ENCODE measurements around the gene MARCHF6. TPM values are rescaled to one million over a fixed set of nuclear protein-coding genes. Genes with fewer than 3 reads are reported as not detected.
"Not testable (repeated sequence)": the region's sequence is repeated elsewhere in the genome, so short reads cannot be mapped to it uniquely, and the experiment has no call there.

The MARCHF6 gene
- total and polyA plus RNA-seq, 9 donors, result 59.0 to 225 (median 146) TPM

GRCh38 chr5:10337986-10338385, 15.5 kb upstream of the MARCHF6 start:
- Histone ChIP-seq H3K4me3 (no peak overlapping the region), H3K27ac (no peak overlapping the region), H3K4me1 (ENCODE audit: insufficient read depth) (peaks cover 6% of the 10 kb centered on the region), H3K27me3 (no peaks in the 10 kb centered on the region), H3K9me3 (no peaks in the 10 kb centered on the region), H3K36me3 (no peaks in the 10 kb centered on the region)
- intact Hi-C loops (cut with DNase I), result no loop called here
- TF ChIP-seq EP300 (IDR thresholded peaks at IDR 0.05), result no peak
- no peak for TF ChIP-seq POLR2A (IDR thresholded peaks at IDR 0.05)
- TF ChIP-seq, protein P1, sequence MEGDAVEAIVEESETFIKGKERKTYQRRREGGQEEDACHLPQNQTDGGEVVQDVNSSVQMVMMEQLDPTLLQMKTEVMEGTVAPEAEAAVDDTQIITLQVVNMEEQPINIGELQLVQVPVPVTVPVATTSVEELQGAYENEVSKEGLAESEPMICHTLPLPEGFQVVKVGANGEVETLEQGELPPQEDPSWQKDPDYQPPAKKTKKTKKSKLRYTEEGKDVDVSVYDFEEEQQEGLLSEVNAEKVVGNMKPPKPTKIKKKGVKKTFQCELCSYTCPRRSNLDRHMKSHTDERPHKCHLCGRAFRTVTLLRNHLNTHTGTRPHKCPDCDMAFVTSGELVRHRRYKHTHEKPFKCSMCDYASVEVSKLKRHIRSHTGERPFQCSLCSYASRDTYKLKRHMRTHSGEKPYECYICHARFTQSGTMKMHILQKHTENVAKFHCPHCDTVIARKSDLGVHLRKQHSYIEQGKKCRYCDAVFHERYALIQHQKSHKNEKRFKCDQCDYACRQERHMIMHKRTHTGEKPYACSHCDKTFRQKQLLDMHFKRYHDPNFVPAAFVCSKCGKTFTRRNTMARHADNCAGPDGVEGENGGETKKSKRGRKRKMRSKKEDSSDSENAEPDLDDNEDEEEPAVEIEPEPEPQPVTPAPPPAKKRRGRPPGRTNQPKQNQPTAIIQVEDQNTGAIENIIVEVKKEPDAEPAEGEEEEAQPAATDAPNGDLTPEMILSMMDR (IDR thresholded peaks at IDR 0.05), result no peak
- DNase-seq, result no peak
- 78 to 81% (median 79%) methylated on average over 4 of the region's 4 CpGs for WGBS, 3 donors

GRCh38 chr5:10338686-10339057, 14.8 kb upstream of the MARCHF6 start:
- H3K36me3 ChIP-seq, result no peaks in the 10 kb centered on the region
- no peak overlapping the region for H3K4me3 ChIP-seq
- H3K9me3 ChIP-seq, result no peaks in the 10 kb centered on the region
- no peak for TF ChIP-seq POLR2A (IDR thresholded peaks at IDR 0.05)
- TF ChIP-seq, protein P1 (IDR thresholded peaks at IDR 0.05), result no peak
- no peak for TF ChIP-seq EP300 (IDR thresholded peaks at IDR 0.05)
- H3K27me3 ChIP-seq, result no peaks in the 10 kb centered on the region
- peaks cover 2% of the 10 kb centered on the region for H3K4me1 ChIP-seq (ENCODE audit: insufficient read depth)
- H3K27ac ChIP-seq, result no peak overlapping the region
- 80 to 81% (median 81%) methylated on average over 2 of the region's 2 CpGs for WGBS, 3 donors
- intact Hi-C loops (cut with DNase I), result no loop called here
- no peak for DNase-seq

DNA sequence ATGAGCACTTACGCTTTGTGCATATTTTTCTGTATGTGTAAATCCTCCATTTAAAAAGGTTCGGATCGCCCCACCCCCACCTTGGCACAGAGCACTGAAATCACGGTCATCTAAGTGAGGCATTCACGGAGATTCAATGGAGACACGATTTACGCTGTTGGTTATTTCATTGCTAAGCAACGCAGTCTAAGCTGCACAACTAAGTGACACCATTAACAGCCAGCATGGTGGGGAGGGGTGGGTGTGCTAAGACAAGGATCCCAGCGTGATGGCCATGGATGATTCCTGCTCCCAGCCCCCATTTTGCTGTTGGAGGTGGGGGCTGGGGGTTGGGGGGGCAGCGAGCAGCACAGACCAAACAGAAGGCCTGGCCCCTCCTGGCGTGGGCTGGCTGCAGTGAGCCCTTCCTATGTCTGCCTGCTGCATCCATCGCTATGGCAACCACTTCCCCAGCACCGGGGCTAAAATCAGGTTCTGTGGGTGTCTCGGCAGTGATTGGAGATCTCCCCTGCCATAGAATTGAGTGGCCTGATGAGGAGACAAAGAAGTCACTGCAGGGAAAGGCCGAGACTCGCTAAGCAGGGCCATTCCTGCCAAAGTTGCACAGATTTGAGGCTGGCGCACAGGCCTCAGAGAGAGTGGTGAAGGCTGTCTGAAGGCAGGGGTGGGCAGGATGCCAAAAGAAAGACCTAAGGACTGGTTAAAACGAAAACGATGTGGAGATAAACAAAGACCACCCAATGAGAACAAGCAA, 14.3 kb upstream of the MARCHF6 start:
- H3K4me3 ChIP-seq, result no peak overlapping the region

DNA sequence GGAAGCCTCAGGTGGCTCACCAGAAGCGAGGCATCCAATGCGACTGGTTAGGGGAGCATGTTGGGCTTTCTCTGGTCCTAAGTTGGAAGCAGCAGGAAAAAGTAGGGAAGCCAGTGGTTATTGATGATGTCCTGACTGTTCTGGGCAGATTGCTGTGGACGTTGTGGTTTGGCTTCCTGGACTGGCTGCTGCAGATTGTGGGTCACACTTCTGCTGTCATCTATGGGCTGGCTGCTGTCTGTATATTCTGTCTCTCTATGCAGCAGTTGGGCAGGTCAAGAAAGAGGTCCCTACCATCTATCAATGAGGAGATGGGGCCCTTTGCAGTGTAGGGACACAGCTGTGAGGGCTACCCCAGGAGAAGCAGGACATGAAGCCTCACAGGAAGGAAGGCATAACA, 13.5 kb upstream of the MARCHF6 start:
- Histone ChIP-seq H3K9me3 (no peaks in the 10 kb centered on the region), H3K4me3 (no peak overlapping the region), H3K36me3 (no peaks in the 10 kb centered on the region), H3K4me1 (ENCODE audit: insufficient read depth) (no peaks in the 10 kb centered on the region), H3K27me3 (no peaks in the 10 kb centered on the region), H3K27ac (no peak overlapping the region)
- DNase-seq, result no peak
- intact Hi-C loops (cut with DNase I), result no loop called here
- TF ChIP-seq POLR2A (IDR thresholded peaks at IDR 0.05), result no peak
- no peak for TF ChIP-seq EP300 (IDR thresholded peaks at IDR 0.05)
- 87% methylated on average over 3 of the region's 3 CpGs for WGBS, 3 donors

More for the DNA sequence above, 14.3 kb upstream of the MARCHF6 start:
- Histone ChIP-seq H3K27ac (no peak overlapping the region), H3K4me1 (ENCODE audit: insufficient read depth) (peaks cover under 1% of the 10 kb centered on the region), H3K9me3 (no peaks in the 10 kb centered on the region), H3K36me3 (no peaks in the 10 kb centered on the region), H3K27me3 (no peaks in the 10 kb centered on the region)
- peak in 1 of 5 donors; percentile 12 for DNase-seq
- TF ChIP-seq, protein P1 (IDR thresholded peaks at IDR 0.05), result no peak
- TF ChIP-seq POLR2A (IDR thresholded peaks at IDR 0.05) (no peak), EP300 (IDR thresholded peaks at IDR 0.05) (no peak)
- WGBS, 3 donors, result 66 to 71% (median 68%) methylated on average over 18 to 19 of the region's 19 CpGs
- intact Hi-C loops (cut with DNase I), result no loop called here

GRCh38 chr5:10343486-10343885, 10.0 kb upstream of the MARCHF6 start:
- 27 to 36% (median 27%) methylated on average over 4 of the region's 4 CpGs for WGBS, 3 donors
- H3K36me3 ChIP-seq, result no peaks in the 10 kb centered on the region

GRCh38 chr5:10344461-10345106, 8.9 kb upstream of the MARCHF6 start:
- H3K27ac ChIP-seq; H3K9me3 ChIP-seq; H3K4me1 ChIP-seq (ENCODE audit: insufficient read depth); intact Hi-C loops (cut with DNase I); DNase-seq; H3K4me3 ChIP-seq; H3K36me3 ChIP-seq; H3K27me3 ChIP-seq: not testable (repeated sequence)
- 96 to 98% (median 96%) methylated on average over 5 of the region's 5 CpGs for WGBS, 3 donors

More at GRCh38 chr5:10343486-10343885, 10.0 kb upstream of the MARCHF6 start:
- Histone ChIP-seq H3K4me3 (no peak overlapping the region), H3K27ac (peak overlapping the region in 1 of 2 donors; percentile 45), H3K9me3 (no peaks in the 10 kb centered on the region), H3K27me3 (no peaks in the 10 kb centered on the region), H3K4me1 (ENCODE audit: insufficient read depth) (no peaks in the 10 kb centered on the region)
- TF ChIP-seq EP300 (IDR thresholded peaks at IDR 0.05), result no peak
- TF ChIP-seq POLR2A (IDR thresholded peaks at IDR 0.05), result no peak
- TF ChIP-seq, protein P1 (IDR thresholded peaks at IDR 0.05), result no peak
- no peak for DNase-seq
- intact Hi-C loops (cut with DNase I), result no loop called here
